ENCODE results near the gene TMEM145.

The TMEM145 gene

DNA sequence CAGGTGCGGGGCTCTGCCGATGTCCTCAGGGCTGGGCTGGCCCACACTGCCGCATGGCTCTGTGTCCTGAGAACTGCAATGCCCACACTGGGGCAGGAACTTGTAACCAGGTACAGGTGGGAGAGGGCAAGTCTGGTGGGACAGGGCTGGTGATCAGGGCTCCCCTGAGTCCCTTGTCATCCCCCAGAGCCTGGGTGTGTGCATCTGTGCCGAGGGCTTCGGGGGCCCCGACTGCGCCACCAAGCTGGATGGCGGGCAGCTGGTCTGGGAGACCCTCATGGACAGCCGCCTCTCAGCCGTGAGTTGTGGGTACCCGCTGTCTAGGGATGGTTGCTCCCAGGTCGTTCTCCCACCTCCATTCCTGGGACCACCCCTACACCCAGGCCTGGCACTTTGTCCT, 42.8 kb downstream of the TMEM145 start:
- H3K4me3 ChIP-seq (ENCODE audit: low read depth, low read length), result no peak overlapping the region
- TF ChIP-seq, protein P1, sequence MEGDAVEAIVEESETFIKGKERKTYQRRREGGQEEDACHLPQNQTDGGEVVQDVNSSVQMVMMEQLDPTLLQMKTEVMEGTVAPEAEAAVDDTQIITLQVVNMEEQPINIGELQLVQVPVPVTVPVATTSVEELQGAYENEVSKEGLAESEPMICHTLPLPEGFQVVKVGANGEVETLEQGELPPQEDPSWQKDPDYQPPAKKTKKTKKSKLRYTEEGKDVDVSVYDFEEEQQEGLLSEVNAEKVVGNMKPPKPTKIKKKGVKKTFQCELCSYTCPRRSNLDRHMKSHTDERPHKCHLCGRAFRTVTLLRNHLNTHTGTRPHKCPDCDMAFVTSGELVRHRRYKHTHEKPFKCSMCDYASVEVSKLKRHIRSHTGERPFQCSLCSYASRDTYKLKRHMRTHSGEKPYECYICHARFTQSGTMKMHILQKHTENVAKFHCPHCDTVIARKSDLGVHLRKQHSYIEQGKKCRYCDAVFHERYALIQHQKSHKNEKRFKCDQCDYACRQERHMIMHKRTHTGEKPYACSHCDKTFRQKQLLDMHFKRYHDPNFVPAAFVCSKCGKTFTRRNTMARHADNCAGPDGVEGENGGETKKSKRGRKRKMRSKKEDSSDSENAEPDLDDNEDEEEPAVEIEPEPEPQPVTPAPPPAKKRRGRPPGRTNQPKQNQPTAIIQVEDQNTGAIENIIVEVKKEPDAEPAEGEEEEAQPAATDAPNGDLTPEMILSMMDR (IDR thresholded peaks at IDR 0.05; ENCODE audit: borderline replicate concordance, insufficient read depth, low read depth, low read length), result no peak

DNA sequence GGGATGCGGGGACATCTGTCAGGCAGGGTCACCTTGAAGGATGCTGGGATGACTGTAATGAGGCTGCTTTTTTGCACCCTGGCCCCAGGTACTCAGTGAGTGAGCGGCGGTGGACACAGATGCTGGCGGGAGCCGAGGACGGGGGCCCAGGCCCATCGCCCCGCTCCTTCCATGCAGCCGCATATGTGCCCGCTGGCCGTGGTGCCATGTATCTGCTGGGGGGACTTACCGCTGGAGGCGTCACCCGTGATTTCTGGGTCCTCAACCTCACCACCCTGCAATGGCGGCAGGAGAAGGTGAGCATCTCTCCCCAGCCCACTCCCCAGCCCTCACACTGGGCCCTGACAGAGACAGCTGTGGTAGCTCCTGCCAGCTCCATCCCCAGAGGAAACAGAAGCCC, 43.6 kb downstream of the TMEM145 start:
- TF ChIP-seq, protein P1 (IDR thresholded peaks at IDR 0.05; ENCODE audit: borderline replicate concordance, insufficient read depth, low read depth, low read length), result no peak

DNA sequence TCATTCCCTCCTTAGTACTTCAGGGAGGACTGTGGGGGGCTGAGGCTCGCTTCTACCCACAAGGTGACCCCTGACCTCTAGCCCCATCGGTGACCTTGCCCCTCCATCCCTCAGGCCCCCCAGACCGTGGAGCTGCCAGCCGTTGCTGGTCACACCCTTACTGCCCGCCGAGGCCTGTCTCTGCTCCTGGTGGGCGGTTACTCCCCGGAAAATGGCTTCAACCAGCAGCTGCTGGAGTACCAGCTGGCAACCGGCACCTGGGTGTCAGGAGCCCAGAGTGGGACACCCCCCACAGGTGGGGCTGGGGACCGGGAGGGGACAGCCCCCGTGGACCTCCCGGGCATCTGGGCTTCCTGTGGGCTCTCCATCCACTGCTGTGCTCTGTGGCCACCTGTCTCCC, 44.2 kb downstream of the TMEM145 start:
- H3K4me3 ChIP-seq (ENCODE audit: low read depth, low read length), result no peak overlapping the region
- TF ChIP-seq, protein P1 (IDR thresholded peaks at IDR 0.05; ENCODE audit: borderline replicate concordance, insufficient read depth, low read depth, low read length), result no peak

More for the DNA sequence above, 43.6 kb downstream of the TMEM145 start:
- H3K4me3 ChIP-seq (ENCODE audit: low read depth, low read length), result no peak overlapping the region

DNA sequence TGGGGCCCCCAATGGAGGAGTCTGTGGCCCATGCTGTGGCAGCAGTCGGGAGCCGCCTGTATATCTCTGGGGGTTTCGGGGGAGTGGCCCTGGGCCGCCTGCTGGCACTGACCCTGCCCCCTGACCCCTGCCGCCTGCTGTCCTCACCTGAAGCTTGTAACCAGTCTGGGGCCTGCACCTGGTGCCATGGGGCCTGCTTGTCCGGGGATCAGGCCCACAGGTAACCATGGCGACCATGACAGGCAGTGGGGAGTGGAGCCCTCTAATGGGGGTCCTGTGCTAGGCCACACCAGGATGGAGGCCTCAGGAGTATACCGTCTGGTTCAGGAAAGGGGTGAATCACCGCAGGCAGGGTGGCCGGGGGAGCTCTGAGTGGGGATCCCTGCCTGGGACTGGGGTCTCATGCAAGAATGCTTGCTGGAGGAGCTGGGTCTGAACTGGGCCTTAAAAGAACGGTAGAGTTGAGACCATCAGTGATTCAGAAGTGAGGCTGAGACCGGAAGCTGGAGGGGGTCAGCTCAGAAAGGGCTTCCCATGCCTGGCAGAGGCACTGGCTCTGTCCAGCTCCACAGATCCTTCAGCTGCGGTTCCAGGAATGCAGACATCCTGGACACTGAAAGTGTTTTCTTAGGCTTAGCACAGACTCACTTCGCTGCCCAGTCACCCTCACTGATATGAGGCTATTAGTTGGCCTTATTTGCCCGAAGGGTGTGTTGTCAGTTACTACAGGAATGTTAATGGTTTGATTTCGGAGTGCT, 47.9 kb downstream of the TMEM145 start:
- TF ChIP-seq, protein P1 (IDR thresholded peaks at IDR 0.05; ENCODE audit: borderline replicate concordance, insufficient read depth, low read depth, low read length), result no peak
- H3K4me3 ChIP-seq (ENCODE audit: low read depth, low read length), result no peak overlapping the region

DNA sequence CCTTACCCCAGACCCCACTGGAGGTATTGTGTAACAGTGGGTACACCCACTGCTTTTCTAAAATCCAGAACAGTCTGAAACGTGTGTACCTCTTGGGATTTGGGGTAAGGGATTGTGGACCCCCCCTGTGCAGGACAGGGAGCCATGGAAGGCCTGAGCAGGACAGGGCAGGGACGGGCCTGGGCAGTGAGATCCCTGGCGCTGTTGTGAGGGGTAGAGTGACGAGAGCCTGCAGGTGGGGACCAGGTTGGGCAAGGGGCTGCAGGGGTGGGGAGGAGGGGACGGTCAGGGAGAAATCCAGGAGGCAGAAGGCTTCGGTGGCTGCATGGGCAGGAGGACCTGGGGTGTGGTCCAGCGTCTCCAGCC, 48.4 kb downstream of the TMEM145 start:
- H3K4me3 ChIP-seq (ENCODE audit: low read depth, low read length), result no peak overlapping the region
- TF ChIP-seq, protein P1 (IDR thresholded peaks at IDR 0.05; ENCODE audit: borderline replicate concordance, insufficient read depth, low read depth, low read length), result no peak

DNA sequence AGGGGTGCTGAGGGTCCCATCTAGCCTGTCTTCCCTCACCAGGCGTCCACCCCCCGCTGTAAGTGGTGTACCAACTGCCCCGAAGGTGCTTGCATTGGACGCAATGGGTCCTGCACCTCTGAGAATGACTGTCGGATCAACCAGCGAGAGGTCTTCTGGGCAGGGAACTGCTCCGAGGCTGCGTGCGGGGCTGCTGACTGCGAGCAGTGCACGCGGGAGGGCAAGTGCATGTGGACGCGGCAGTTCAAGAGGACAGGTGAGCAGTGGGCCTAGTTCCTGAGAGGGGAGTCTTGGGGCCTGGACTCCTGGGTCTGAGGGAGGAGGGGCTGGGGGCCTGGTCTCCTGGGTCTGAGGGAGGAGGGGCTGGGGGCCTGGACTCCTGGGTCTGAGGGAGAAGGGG, 49.2 kb downstream of the TMEM145 start:
- TF ChIP-seq, protein P1 (IDR thresholded peaks at IDR 0.05; ENCODE audit: borderline replicate concordance, insufficient read depth, low read depth, low read length), result no peak
- no peak overlapping the region for H3K4me3 ChIP-seq (ENCODE audit: low read depth, low read length)

DNA sequence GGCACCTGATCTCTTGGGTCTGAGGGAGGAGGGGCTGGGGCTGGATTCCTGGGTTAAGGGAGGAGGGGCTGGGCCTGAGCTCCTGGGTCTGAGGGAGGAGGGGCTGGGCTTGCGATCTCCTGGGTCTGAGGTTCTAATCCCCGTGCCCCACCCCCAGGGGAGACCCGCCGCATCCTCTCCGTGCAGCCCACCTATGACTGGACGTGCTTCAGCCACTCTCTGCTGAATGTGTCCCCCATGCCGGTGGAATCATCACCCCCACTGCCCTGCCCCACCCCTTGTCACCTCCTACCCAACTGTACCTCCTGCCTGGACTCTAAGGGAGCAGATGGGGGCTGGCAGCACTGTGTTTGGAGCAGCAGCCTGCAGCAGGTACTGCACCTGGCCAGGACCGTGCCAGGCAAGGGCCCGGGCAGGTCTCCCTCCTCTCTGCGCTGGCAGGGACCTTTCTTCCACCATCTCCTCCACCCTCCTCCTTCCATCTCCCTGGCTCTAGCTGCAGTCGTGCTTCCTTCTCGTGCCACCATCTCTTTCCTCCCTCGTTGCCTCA, 49.9 kb downstream of the TMEM145 start:
- TF ChIP-seq, protein P1 (IDR thresholded peaks at IDR 0.05; ENCODE audit: borderline replicate concordance, insufficient read depth, low read depth, low read length), result no peak
- no peak overlapping the region for H3K4me3 ChIP-seq (ENCODE audit: low read depth, low read length)

All from GM12875 (cell line).